ENCODE data around the gene CCBE1. TPM values are rescaled to one million over a fixed set of nuclear protein-coding genes. Genes with fewer than 3 reads are reported as not detected.

Gene CCBE1
- total RNA-seq, 1 donor from 2014 or later, result 4.1 TPM

DNA sequence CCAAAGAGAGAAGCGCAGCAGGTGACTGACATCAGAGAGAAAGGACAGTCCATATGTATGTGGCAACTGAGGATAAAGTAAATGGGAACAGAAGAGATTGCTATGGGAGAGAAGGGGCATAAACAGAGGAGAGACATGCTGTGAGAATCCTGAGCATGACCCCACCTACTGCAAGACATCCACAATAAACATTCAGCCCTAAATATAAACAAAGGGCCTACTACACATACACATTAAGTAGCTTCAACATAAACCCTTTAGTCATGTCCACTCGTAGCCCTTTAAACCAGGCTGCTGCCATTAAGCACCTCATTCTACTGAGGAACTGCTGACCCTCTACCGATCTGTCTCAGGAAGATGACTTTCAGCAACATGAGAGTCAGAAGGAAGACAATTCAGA, 32.9 kb downstream of the CCBE1 start:
- Histone ChIP-seq H3K4me3 (ENCODE audit: insufficient read depth, low read depth, low read length) (no peak overlapping the region), H3K9me3 (ENCODE audit: insufficient read depth, low read depth, low read length) (no peaks in the 10 kb centered on the region), H3K27ac (ENCODE audit: low read depth, low read length) (no peak overlapping the region), H3K4me1 (ENCODE audit: insufficient read depth, low read length) (no peaks in the 10 kb centered on the region), H3K36me3 (ENCODE audit: insufficient read depth, low read length) (no peaks in the 10 kb centered on the region), H3K9ac (ENCODE audit: low read length) (no peak overlapping the region), H4K20me1 (ENCODE audit: insufficient read depth, low read length) (no peaks in the 10 kb centered on the region), H3K79me2 (ENCODE audit: insufficient read depth, low read length) (peaks cover under 1% of the 10 kb centered on the region), H2AFZ (ENCODE audit: low read depth, low read length) (no peak overlapping the region), H3K4me2 (ENCODE audit: low read length) (no peak overlapping the region), H3K27me3 (ENCODE audit: insufficient read depth, low read length) (no peaks in the 10 kb centered on the region)
- H3K4me3 Mint-ChIP-seq (ENCODE audit: unreplicated experiment), result no peak overlapping the region
- H3K9me3 Mint-ChIP-seq (ENCODE audit: unreplicated experiment), result no peaks in the 10 kb centered on the region
- H3K36me3 Mint-ChIP-seq (ENCODE audit: low read depth, unreplicated experiment), result no peaks in the 10 kb centered on the region
- peaks cover 10% of the 10 kb centered on the region for H3K27me3 Mint-ChIP-seq (ENCODE audit: low read depth, unreplicated experiment)
- no peak for TF ChIP-seq EZH2 (IDR thresholded peaks at IDR 0.05; ENCODE audit: insufficient read depth, low read length)
- TF ChIP-seq, protein P1, sequence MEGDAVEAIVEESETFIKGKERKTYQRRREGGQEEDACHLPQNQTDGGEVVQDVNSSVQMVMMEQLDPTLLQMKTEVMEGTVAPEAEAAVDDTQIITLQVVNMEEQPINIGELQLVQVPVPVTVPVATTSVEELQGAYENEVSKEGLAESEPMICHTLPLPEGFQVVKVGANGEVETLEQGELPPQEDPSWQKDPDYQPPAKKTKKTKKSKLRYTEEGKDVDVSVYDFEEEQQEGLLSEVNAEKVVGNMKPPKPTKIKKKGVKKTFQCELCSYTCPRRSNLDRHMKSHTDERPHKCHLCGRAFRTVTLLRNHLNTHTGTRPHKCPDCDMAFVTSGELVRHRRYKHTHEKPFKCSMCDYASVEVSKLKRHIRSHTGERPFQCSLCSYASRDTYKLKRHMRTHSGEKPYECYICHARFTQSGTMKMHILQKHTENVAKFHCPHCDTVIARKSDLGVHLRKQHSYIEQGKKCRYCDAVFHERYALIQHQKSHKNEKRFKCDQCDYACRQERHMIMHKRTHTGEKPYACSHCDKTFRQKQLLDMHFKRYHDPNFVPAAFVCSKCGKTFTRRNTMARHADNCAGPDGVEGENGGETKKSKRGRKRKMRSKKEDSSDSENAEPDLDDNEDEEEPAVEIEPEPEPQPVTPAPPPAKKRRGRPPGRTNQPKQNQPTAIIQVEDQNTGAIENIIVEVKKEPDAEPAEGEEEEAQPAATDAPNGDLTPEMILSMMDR (IDR thresholded peaks at IDR 0.05; ENCODE audit: insufficient read depth, low read depth, low read length), result no peak
- no peak for DNase-seq (ENCODE audit: low read depth)
- FAIRE-seq, result no peak
- no peak overlapping the region for H3K27ac Mint-ChIP-seq (ENCODE audit: unreplicated experiment)
- H3K4me1 Mint-ChIP-seq (ENCODE audit: low read depth, unreplicated experiment), result peaks cover 3% of the 10 kb centered on the region

DNA sequence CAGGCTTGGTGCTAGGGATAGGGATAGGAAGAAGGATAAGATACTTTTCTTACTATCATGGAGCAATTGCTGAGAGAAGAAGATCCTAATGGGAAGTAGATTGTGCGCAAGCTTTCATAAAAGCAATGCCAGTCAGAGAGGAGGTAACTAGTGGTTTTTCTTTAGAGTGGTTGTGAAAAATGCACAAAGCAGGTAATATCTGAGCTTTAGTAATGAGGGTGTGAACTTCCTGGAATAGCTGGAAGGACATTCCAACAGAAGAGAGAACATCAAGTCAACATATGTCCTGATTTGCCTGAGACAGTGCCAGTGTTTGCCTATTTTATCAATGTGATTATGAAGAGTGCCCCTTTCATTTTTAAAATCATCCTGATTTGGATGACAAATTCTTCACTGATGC, 34.1 kb downstream of the CCBE1 start:
- Histone ChIP-seq H3K9ac (ENCODE audit: low read length) (no peak overlapping the region), H4K20me1 (ENCODE audit: insufficient read depth, low read length) (no peaks in the 10 kb centered on the region), H2AFZ (ENCODE audit: low read depth, low read length) (no peak overlapping the region), H3K79me2 (ENCODE audit: insufficient read depth, low read length) (no peaks in the 10 kb centered on the region), H3K27me3 (ENCODE audit: insufficient read depth, low read length) (no peaks in the 10 kb centered on the region), H3K27ac (ENCODE audit: low read depth, low read length) (no peak overlapping the region), H3K36me3 (ENCODE audit: insufficient read depth, low read length) (no peaks in the 10 kb centered on the region), H3K4me3 (ENCODE audit: insufficient read depth, low read depth, low read length) (no peak overlapping the region), H3K4me1 (ENCODE audit: insufficient read depth, low read length) (no peaks in the 10 kb centered on the region), H3K9me3 (ENCODE audit: insufficient read depth, low read depth, low read length) (no peaks in the 10 kb centered on the region), H3K4me2 (ENCODE audit: low read length) (no peak overlapping the region)
- Mint-ChIP-seq H3K36me3 (ENCODE audit: low read depth, unreplicated experiment) (no peaks in the 10 kb centered on the region), H3K27me3 (ENCODE audit: low read depth, unreplicated experiment) (peaks cover 10% of the 10 kb centered on the region), H3K27ac (ENCODE audit: unreplicated experiment) (no peak overlapping the region), H3K4me3 (ENCODE audit: unreplicated experiment) (no peak overlapping the region), H3K9me3 (ENCODE audit: unreplicated experiment) (no peaks in the 10 kb centered on the region), H3K4me1 (ENCODE audit: low read depth, unreplicated experiment) (peaks cover 3% of the 10 kb centered on the region)
- DNase-seq (ENCODE audit: low read depth) (no peak), FAIRE-seq (no peak)
- TF ChIP-seq, protein P1 (IDR thresholded peaks at IDR 0.05; ENCODE audit: insufficient read depth, low read depth, low read length), result no peak
- no peak for TF ChIP-seq EZH2 (IDR thresholded peaks at IDR 0.05; ENCODE audit: insufficient read depth, low read length)

DNA sequence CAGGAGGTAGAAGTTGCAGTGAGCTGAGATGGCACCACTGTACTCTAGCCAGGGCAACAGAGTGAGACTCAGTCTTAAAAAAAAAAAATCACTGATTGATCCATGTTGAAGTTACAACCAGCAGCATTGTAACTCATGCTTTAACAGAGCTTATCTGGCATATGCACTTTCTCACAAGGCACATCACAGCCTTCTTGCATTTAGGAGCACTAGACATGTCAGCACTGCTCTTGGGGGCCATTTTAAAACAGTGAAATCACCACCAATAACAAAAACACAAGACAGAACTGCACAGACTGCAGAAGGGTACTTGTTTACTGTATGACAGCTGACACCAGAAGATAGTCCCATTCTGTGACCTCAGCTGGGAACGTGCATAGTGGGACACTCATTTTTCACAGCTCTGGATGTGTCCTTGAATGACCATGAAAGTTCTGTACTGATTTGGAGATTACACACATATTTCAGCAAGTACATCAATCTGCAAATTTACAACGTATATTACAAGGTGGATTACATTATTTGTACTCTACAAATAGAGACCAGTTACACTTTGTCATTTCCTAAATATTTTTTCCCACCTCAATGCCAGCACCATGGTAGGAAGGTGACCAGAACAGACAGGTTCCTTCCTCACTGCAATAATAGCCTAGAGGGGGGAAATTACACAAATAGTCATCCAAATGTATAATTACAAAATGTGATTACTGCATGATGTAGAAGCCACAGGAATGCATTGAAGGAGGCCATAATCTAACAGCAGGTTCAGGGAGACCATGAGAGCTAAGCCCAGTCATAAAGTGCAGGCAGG, 35.1 kb downstream of the CCBE1 start:
- H3K4me1 Mint-ChIP-seq (ENCODE audit: low read depth, unreplicated experiment), result peaks cover 3% of the 10 kb centered on the region
- no peak overlapping the region for H3K4me3 ChIP-seq (ENCODE audit: insufficient read depth, low read depth, low read length)
- no peaks in the 10 kb centered on the region for H4K20me1 ChIP-seq (ENCODE audit: insufficient read depth, low read length)
- H3K27ac Mint-ChIP-seq (ENCODE audit: unreplicated experiment), result no peak overlapping the region
- no peak overlapping the region for H3K27ac ChIP-seq (ENCODE audit: low read depth, low read length)
- no peaks in the 10 kb centered on the region for H3K27me3 ChIP-seq (ENCODE audit: insufficient read depth, low read length)
- peaks cover 10% of the 10 kb centered on the region for H3K27me3 Mint-ChIP-seq (ENCODE audit: low read depth, unreplicated experiment)
- no peak overlapping the region for H2AFZ ChIP-seq (ENCODE audit: low read depth, low read length)
- no peak overlapping the region for H3K4me2 ChIP-seq (ENCODE audit: low read length)
- H3K9me3 ChIP-seq (ENCODE audit: insufficient read depth, low read depth, low read length), result no peaks in the 10 kb centered on the region
- H3K4me1 ChIP-seq (ENCODE audit: insufficient read depth, low read length), result no peaks in the 10 kb centered on the region
- no peaks in the 10 kb centered on the region for H3K9me3 Mint-ChIP-seq (ENCODE audit: unreplicated experiment)
- no peak overlapping the region for H3K4me3 Mint-ChIP-seq (ENCODE audit: unreplicated experiment)
- TF ChIP-seq EZH2 (IDR thresholded peaks at IDR 0.05; ENCODE audit: insufficient read depth, low read length), result no peak
- TF ChIP-seq, protein P1 (IDR thresholded peaks at IDR 0.05; ENCODE audit: insufficient read depth, low read depth, low read length), result no peak
- peak; percentile 58 for DNase-seq (ENCODE audit: low read depth)
- H3K9ac ChIP-seq (ENCODE audit: low read length), result no peak overlapping the region
- H3K79me2 ChIP-seq (ENCODE audit: insufficient read depth, low read length), result no peaks in the 10 kb centered on the region
- no peaks in the 10 kb centered on the region for H3K36me3 ChIP-seq (ENCODE audit: insufficient read depth, low read length)
- FAIRE-seq, result no peak
- no peaks in the 10 kb centered on the region for H3K36me3 Mint-ChIP-seq (ENCODE audit: low read depth, unreplicated experiment)
